LNCaP clone FGC (cell line): ENCODE data around the gene PSMD2.
A peak's percentile ranks its signal among the peaks of the same experiment; 100 is the strongest.

Source experiments
- DNase-seq: peaks from one replicate; pipeline ENCODE4 v3.0.0-alpha.2; 2011; ENCODE audit warnings: low read depth
- H3K4me3 ChIP-seq: 2 replicates; pipeline ENCODE4 v1.5.1; 2011; ENCODE audit warnings: mild to moderate bottlenecking, low read depth, low read length, control low read depth
- CTCF ChIP-seq: IDR thresholded peaks from 2 replicates; pipeline ENCODE4 v1.5.1; 2012; ENCODE audit warnings: mild to moderate bottlenecking; ENCODE audit not compliant: control insufficient read depth, insufficient read depth; ENCODE audit errors: extremely low read depth

The PSMD2 gene

GRCh38 chr3:184308744-184309143 is 9.7 kb downstream of the PSMD2 start:
- TF ChIP-seq CTCF, result no peak
- no peak for DNase-seq
- H3K4me3 ChIP-seq, result no peak overlapping the region

- TF ChIP-seq CTCF, result no peak
- no peak for DNase-seq
- H3K4me3 ChIP-seq, result no peak overlapping the region
Measured at GRCh38 chr3:184311633-184312032, 12.6 kb downstream of the PSMD2 start.

GRCh38 chr3:184314363-184314699 is 15.3 kb downstream of the PSMD2 start, which contains the start of gene EIF4G1:
Gene EIF4G1 (plus strand): TSS chr3:184314606. CDS start chr3:184315797, 1,191 bp downstream.
- no peak for TF ChIP-seq CTCF
- H3K4me3 ChIP-seq, result peak within 1 kb of the TSS; percentile 98
- peak; percentile 75 for DNase-seq

- DNase-seq, result no peak
- H3K4me3 ChIP-seq, result peak overlapping the region; percentile 98
- TF ChIP-seq CTCF, result no peak
Measured at GRCh38 chr3:184314700-184315542, 15.9 kb downstream of the PSMD2 start.

- H3K4me3 ChIP-seq, result peak overlapping the region; percentile 98
- TF ChIP-seq CTCF, result no peak
- DNase-seq, result no peak
Measured at GRCh38 chr3:184315543-184315867, 16.5 kb downstream of the PSMD2 start.

- no peak for TF ChIP-seq CTCF
Measured at GRCh38 chr3:184315871-184316661, 17.0 kb downstream of the PSMD2 start.

More at GRCh38 chr3:184315871-184316661, 17.0 kb downstream of the PSMD2 start:
- H3K4me3 ChIP-seq, result peak overlapping the region; percentile 98
- DNase-seq, result no peak
